ENCODE results near the gene AJM1.

AJM1 gene

DNA sequence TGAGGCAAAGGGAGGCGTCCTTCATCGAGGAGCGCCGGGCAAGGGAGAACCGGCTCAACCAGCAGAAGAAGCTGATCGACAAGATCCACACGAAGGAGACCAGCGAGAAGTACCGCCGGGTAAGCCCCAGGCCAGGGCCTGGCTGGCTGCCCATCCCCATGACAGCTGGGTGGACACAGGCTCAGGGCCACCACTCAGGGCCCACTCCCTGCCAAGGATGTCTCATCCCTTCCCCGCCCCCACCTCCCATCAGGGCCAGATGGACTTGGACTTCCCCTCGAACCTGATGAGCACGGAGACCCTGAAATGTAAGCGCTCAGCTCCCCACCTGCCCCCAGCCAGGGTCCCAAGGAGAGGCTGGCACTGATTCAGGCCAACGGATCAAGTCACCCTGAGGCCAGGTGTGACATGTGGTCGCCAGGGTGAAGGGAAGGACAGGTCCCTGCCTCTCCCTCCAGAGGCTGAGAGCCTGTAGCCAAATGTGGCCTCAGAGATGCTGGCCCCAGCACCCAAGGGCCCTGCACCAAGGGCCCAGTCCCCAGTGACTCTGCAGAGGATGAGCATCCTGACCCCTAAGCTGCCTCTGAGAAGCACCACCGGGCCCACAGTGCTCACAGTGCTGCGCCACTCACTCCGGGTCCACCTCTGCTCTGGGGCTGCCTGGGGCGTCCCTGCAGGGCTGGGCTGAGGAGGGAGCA, 37.6 kb upstream of the AJM1 start:
- TF ChIP-seq, protein P1, sequence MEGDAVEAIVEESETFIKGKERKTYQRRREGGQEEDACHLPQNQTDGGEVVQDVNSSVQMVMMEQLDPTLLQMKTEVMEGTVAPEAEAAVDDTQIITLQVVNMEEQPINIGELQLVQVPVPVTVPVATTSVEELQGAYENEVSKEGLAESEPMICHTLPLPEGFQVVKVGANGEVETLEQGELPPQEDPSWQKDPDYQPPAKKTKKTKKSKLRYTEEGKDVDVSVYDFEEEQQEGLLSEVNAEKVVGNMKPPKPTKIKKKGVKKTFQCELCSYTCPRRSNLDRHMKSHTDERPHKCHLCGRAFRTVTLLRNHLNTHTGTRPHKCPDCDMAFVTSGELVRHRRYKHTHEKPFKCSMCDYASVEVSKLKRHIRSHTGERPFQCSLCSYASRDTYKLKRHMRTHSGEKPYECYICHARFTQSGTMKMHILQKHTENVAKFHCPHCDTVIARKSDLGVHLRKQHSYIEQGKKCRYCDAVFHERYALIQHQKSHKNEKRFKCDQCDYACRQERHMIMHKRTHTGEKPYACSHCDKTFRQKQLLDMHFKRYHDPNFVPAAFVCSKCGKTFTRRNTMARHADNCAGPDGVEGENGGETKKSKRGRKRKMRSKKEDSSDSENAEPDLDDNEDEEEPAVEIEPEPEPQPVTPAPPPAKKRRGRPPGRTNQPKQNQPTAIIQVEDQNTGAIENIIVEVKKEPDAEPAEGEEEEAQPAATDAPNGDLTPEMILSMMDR (IDR thresholded peaks at IDR 0.05; ENCODE audit: low read depth, low read length): no peak
- Histone ChIP-seq H3K36me3 (peaks cover 10% of the 10 kb centered on the region), H3K9me3 (no peaks in the 10 kb centered on the region), H3K27me3 (no peaks in the 10 kb centered on the region), H3K4me3 (ENCODE audit: low read depth, low read length) (no peak overlapping the region), H3K4me1 (peaks cover 6% of the 10 kb centered on the region)
- no peak for DNase-seq

DNA sequence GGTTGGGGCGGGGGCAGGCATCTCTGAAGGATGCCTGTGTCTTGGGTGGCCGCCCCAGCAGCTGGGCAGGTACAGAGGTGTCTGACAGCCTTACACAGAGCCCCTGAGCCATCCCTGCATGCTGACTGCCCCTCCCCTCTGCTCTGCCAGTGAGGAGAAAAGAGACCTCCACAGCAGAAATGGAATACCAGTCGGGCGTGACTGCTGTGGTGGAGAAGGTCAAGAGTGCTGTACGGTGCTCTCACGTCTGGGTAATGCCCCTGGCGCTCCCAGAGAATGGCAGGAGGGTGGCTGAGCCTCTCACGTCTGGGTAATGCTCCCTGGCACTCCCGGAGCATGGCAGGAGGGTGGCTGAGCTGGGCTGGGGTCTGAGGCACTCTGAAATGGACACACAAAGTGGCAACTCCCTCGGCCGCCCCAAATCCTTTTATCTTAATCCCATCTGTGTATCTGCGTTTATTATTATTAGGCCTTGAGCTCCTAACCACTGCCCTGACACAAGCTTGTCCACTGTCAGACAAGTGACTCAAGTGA, 37.0 kb upstream of the AJM1 start:
- no peak for DNase-seq
- H3K9me3 ChIP-seq: no peaks in the 10 kb centered on the region
- peaks cover 4% of the 10 kb centered on the region; the same call in 1 of the 2 replicates for H3K4me1 ChIP-seq
- H3K4me3 ChIP-seq (ENCODE audit: low read depth, low read length): no peak overlapping the region
- H3K36me3 ChIP-seq: peaks cover 16% of the 10 kb centered on the region
- TF ChIP-seq, protein P1 (IDR thresholded peaks at IDR 0.05; ENCODE audit: low read depth, low read length): no peak
- no peaks in the 10 kb centered on the region for H3K27me3 ChIP-seq

DNA sequence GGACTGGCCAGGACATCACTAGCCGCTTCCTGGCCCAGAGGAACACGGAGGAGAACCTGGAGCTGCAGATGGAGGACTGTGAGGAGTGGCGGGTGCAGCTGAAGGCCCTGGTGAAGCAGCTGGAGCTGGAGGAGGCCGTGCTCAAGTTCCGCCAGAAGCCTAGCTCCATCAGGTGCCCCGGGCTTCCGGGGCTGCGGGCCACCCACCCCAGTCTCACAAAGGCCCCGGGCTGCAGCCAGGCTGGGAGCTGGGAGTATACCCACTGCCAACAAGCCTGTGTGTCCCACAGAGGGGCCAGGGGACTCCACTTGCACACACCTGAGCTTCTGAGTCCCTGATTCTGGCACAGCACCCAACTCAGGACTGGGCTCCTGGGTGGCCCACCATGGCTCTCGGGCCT, 36.2 kb upstream of the AJM1 start:
- Histone ChIP-seq H3K4me3 (ENCODE audit: low read depth, low read length) (no peak overlapping the region), H3K36me3 (peaks cover 24% of the 10 kb centered on the region), H3K4me1 (no peaks in the 10 kb centered on the region; the same call in none of the 2 replicates), H3K27me3 (no peaks in the 10 kb centered on the region), H3K9me3 (no peaks in the 10 kb centered on the region)
- no peak for DNase-seq
- TF ChIP-seq, protein P1 (IDR thresholded peaks at IDR 0.05; ENCODE audit: low read depth, low read length): no peak

DNA sequence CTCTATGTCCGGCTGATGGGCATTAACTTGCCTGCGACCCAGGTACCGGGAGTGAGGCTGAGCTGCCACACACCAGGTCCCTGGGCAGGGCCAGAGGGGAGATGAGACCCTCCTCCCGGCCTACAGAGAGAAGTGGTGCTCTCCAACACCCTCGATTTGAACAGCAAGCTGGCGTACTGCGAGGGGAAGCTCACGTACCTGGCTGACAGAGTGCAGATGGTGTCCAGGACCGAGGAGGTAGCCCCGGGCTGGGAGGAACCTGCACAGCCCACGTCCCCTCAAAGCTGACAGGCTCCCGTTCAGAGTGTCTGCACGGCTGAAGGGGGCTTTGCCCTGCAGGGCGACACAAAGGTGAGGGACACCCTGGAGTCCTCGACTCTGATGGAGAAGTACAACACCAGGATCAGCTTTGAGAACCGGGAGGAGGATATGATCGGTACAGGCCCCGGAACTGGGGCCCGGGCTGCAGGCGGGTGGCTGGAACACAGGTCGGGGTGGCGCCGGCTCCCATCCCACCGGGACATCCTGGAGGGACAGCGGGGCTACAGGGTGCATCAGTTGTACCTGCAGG, 35.6 kb upstream of the AJM1 start:
- Histone ChIP-seq H3K4me3 (ENCODE audit: low read depth, low read length) (peak overlapping the region; percentile 67), H3K9me3 (no peaks in the 10 kb centered on the region), H3K36me3 (peaks cover 30% of the 10 kb centered on the region), H3K4me1 (no peaks in the 10 kb centered on the region; the same call in none of the 2 replicates), H3K27me3 (no peaks in the 10 kb centered on the region)
- DNase-seq: no peak
- TF ChIP-seq, protein P1 (IDR thresholded peaks at IDR 0.05; ENCODE audit: low read depth, low read length): no peak

DNA sequence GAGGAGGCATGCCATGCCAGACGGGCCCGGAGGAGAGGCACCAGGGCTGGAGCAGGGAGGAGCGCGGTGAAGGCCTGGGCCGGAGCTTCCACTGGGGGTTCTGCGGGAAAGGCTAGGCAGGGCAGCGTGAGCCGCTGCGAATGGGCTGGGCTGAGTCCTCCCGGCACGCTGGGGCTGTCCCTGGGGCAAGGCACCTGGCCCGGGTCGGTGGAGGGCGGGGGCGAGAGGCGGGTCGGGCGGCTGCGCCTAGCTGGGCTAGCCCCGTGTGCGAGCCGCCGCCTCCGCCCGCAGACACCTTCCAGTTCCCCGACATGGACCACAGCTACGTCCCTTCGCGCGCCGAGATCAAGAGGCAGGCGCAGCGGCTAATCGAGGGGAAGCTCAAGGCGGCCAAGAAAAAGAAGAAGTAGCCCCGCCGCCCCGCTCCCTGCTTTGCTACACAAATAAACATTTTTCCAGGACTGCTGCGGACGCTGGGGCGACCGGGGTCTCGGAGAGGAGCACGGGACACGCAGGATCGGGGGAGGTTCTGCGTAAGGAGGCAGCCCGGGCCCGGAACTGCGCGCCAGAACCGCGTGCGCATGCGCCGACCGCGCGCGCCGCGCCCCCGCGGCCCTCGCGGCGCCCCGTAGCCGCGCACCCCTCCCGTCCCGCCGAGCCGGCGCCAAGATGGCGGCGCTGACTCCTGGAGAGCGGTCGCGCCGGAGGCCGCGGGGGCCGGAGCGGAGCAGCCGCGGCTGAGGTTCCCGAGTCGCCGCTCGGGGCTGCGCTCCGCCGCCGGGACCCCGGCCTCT, 34.8 kb upstream of the AJM1 start, which contains the start of gene RABL6:
RABL6 (plus strand) TSS at position 668 of the 794 bp plus-strand sequence. CDS start 249 bp downstream, outside the sequence.
- DNase-seq: peak; percentile 84
- TF ChIP-seq, protein P1 (IDR thresholded peaks at IDR 0.05; ENCODE audit: low read depth, low read length): no peak
- H3K4me3 ChIP-seq (ENCODE audit: low read depth, low read length): peak within 1 kb of the TSS; percentile 67

More for the DNA sequence above, 34.8 kb upstream of the AJM1 start, which contains the start of gene RABL6:
- H3K27me3 ChIP-seq: no peaks in the 10 kb centered on the region
- no peaks in the 10 kb centered on the region for H3K9me3 ChIP-seq
- peaks cover 36% of the 10 kb centered on the region for H3K36me3 ChIP-seq
- no peaks in the 10 kb centered on the region; the same call in none of the 2 replicates for H3K4me1 ChIP-seq
